DMS 273 (cell line): ENCODE results near the gene ARID1A.
"Not testable (repeated sequence)": the region's sequence is repeated elsewhere in the genome, so short reads cannot be mapped to it uniquely, and the experiment has no call there.

Experiments used
- DNase-seq: peaks from one replicate; lab custom pipeline; 2025; ENCODE audit not compliant: unreplicated experiment; lab: John Stamatoyannopoulos, UW

ARID1A gene

DNA sequence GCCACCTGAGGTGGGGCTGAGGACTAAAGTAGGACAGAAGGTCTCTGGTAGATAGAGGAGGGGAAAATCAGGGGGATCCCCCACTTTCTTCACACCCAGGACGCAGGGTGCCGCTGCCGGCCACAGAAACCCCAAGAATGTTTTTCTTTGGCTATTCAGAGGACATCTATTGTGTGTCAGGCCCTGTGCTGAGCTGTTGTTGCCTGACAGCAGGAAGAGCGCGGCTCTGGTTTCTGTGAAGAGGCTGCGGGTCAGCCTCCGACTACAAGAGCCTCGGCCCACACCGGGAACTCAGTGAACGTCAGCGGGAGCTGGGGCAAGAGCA, 91.5 kb downstream of the ARID1A start:
- DNase-seq: peak; percentile 85

DNA sequence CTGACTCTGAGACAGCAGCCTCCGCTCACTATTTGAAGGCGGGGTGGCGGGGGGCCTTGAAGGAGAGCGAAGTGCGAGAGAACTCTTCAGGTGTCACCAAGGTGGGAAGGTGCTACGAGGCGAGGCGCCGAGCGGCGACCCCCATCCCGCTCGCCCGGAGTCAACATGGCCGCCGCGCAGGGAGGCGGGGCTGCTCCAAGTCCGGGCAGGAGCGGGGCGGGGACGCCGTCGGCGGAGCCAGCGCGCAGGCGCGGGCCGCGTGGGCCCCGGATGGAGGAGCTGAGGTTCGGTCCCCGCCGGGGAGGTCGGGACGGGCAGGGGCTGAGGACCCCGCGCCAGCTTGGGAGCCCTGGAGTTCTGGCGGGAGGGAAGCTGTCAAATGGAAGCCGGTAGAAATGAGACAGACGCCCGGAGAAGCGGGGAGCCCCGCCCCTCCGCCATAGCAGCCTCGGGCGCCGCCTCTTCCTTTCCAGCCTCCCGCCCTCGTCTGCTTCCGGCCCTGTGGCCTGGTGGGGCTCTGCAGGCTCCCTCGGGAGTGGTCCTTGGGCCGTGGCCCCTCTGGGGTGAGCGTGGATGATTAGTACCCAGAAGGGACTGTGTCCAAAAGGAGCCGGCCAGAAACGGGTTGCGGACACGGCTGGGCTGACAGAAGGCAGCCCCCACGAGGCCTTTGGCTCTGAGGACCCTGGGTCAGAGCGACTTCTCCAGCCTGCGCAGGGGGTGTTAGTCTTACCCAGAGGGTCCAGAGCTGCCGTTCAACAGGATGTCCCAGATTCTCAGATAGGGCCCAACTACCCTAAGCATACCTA, 92.1 kb downstream of the ARID1A start, which contains the start of gene PIGV:
Gene PIGV, plus strand, starts transcription at position 245 of the 809 bp plus-strand sequence. CDS start 2,866 bp downstream, outside the sequence.
- peak; percentile 98 for DNase-seq

DNA sequence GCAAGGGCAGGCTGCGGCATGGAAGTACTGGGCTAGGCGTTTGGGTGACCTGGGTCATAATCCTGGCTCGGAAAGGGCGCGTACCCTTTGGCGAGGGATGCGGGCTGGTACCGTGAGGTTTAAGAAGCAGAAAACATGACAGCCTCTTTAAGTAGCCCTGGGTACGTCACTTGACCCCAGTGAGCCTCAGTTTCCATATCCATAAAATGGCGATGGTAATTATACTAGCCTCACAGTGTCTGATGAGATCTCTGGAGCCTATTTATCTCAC, 92.6 kb downstream of the ARID1A start:
- DNase-seq: peak; percentile 59

DNA sequence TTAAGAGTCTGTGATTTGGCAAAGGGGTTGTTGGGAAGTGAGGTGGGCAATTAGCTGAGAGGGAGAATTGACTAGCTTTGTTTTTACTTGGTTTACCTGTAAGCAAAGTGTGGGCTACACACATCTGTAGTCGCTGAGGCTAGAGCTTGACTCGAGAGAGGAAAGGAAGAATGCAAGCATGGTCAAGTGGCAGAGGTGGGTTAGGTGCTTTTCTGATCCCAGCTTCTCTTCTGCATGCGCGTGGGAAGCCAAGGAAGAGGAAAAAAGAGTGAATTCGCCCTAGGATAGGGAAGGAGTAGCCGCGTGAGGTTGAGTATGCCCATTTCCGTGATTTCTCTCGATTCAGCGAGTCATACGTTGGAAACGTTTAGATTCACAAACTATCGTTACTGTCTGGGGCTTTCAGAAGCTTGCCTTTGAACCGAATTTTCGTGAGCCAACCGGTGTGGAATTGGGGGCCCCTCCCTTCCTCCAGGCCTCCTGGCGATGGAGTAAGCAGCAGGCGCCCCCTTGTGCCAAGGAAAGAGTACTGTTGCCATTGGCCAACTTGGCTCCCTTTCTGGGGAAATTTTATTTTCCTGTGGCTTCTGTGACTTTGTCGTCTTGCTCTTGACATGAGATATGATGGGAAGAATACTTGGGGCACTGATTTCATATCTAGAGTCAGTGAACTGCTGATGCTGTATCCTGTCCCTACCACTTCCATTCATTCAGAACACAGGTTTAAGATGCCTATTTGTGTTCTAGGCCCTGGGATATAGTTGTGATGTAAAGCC, 93.2 kb downstream of the ARID1A start:
- DNase-seq: peak; percentile 95

DNA sequence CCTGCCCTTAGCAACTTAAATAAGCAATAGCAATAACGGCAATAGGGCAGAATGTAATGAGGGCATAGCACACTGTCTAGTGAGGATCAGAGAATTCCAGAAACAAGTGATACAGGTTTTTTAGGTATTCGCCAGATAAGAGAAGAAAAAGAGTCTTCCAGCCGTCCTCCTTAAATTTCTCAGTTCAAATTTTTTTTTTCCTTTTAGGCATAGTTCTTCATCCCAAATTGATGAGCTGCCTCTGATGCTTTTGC, 93.7 kb downstream of the ARID1A start:
- DNase-seq: no peak

DNA sequence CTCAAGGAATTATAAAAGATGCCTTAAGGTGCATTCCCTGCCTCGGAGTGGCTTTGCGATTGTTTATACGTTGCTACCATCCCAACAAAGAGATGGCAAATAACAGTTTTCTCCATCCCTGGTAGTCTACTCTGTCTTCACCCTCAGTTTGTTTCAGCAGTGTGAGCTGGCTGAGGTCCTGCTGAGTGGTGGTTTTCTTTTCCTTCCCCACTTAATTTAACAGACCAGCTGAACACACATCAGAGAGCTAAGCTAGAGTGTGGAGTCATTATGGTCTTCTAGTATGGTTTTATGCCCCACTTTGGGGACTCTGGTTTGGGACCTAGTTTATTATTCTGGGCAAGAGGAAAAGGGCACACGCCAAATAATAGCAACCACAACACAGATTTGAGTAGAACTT, 94.1 kb downstream of the ARID1A start:
- DNase-seq: no peak

DNA sequence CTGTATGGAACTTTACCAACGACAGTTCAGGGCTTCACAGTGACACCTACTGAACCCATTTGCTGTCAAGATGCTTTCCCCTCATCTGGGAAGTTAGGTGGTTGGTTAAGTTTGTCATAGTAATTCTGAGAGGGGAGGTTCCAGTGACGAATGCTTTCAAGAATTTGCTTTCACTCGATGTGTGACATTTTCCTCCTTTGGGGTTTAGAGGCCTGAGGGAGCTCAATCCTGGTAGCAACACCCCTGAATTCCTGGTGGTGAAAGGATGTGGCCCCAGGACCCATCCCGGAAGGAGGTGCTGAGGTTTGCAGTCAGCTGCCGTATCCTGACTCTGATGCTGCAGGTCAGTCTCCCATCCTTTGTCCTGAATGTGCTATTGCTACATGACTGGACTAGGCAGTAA, 94.7 kb downstream of the ARID1A start:
- DNase-seq: no peak

DNA sequence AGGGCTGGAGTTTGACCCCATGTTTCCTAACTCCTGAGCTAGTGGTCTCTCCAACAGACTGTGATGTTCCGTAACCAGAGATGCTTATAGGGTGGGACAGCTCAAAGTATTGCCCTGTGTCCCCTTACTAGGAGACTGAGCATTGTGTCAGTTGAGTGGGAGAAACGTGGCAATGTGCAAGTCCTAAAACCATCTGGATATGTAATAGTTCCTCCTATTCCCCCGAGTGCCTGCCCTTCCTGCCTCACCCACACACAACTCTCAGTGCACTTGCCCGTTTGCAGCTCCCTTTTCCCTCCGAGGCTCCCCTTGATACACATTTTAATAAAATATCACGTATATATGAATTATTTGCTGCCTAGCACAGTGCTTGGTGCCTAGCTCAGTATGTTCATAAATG, 95.3 kb downstream of the ARID1A start:
- DNase-seq: no peak

DNA sequence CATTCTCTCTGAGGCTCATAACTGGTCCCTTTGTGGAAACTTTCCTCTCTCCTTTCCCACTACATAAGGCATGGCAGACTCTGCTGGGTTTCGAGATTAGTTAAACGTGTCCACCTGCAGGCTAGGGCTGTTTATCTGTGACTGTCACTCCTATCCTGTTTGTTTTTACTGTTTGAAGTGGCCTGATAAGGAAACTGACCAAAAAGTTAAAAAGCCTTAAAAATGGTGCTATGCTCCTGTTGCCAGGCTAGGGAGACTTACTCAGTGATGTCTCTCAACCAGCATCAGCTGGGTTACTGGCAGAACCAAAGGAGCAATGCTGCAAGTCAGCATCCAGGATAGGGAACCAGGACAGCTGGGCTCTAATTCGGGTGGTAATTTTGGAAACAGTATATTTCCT, 95.8 kb downstream of the ARID1A start:
- DNase-seq: no peak

DNA sequence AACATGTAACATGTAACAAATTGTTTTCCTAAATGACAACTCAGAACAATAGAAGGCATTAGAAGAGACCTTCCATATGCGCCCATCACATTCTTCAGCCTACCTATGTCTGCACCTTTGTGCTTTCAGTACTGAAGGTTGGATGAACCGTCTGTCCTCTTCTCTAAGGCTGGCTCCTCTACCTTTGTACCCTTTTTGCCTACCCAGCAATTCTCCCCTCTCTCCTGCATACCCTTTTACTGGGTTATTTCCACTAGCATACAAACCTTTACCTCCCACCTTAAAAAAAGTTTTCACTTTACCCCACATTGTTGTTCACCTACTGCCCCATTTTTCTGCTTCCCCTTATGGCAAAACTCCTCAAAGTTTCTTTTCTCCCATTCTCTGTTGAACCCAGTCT, 97.1 kb downstream of the ARID1A start:
- DNase-seq: no peak

DNA sequence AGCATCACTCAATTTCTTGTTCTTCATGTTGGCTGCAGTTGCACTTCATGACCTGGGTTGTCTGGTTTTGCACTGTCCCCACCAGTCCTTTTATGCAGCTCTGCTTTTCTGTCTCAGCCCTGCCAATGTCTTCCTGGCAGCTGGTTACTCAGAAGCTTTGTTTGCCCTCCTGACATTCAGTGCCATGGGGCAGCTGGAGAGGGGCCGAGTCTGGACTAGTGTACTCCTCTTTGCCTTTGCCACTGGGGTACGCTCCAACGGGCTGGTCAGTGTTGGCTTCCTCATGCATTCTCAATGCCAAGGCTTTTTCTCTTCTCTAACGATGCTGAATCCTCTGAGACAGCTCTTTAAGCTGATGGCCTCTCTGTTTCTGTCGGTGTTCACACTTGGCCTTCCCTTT, 98.6 kb downstream of the ARID1A start:
- DNase-seq: no peak

DNA sequence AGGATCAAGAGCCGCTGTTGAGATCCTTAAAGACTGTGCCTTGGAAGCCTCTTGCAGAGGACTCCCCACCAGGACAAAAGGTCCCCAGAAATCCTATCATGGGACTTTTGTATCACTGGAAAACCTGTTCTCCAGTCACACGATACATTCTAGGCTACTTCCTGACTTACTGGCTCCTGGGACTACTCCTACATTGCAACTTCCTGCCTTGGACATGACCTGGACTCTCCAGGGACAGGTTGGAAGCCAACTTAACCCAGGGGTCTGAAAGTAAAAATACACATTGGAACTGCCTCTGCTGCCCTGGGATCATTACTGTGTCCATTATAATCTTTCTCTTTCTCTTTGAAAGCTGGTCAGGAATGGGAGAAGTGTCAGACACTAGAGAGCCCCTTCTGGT, 101.8 kb downstream of the ARID1A start:
- DNase-seq: no peak

DNA sequence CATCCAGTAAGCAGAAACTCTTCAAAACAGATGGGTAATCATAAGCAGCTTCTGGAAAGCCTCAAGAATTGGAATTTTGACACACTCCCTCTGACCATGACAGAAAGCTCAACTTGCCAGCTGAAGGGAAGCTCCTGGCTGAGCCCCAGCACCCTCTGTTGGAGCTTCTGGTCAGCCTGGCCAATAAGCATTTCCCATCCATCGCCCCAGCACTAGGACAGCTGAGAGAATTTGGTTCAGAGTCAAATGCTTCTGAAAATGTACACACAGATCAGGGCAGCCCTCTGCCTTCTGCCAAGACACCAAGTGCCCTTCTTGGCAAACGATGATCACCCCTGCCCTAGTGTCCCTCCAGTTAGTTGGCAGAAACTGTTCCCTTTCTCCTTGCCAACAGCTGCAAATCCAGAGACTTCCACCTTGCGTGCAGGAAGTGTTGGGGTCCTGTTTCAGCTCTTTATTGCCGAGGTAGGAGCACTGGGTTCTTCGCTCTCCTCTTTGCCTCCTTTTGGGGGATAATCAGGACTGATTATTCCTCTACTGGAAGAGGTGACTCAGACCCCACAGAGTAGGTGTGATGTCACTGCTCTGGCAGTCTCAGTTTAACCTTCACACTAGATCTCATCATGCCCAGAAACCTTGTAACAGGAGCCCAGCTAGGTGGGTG, 103.8 kb downstream of the ARID1A start:
- peak; percentile 70 for DNase-seq

DNA sequence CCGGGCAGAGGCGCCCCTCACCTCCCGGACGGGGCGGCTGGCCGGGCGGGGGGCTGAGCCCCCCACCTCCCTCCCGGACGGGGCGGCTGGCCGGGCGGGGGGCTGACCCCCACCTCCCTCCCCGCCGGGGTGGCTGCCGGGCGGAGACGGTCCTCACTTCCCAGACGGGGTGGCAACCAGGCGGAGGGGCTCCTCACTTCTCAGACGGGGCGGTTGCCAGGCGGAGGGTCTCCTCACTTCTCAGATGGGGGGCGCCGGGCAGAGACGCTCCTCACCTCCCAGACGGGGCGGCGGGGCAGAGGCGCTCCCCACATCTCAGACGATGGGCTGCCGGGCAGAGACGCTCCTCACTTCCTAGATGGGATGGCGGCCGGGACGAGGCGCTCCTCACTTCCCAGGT, 108.1 kb downstream of the ARID1A start:
- DNase-seq: not testable (repeated sequence)

DNA sequence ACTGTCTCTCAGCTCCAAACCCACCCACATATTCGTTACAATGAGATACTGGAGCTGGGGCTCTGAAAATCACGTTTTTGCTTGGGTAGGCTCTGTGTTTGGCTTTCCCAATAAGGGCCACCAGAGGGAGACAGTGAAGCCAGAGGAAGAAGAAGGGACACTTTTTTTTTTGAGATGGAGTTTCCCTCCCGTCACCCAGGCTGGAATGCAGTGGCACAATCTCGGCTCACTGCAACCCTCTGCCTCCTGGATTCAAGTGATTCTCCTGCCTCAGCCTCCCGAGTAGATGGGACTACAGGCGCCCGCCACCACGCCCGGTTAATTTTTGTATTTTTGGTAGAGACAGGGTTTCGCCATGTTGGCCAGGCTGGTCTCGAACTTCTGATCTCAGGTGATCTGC, 114.3 kb downstream of the ARID1A start:
- DNase-seq: peak; percentile 86

DNA sequence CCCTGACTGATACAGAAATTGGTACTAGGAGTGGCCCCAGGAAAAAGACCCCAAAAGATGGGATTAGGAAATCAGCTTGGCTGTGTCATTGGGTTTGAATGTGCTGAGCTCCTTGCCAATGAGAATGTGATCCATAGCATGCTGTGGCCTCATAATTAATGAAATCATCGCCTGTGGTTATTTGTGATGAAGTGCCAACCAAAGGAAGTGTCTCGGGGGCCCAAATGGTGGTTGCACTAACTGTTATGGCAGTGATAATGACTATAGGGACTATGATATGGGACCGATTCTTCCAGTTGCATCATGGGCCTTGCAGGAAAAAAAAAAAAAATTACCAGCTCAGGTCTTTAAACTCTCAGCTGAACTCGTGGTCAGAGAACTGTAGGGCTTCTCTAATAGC, 115.2 kb downstream of the ARID1A start:
- no peak for DNase-seq

DNA sequence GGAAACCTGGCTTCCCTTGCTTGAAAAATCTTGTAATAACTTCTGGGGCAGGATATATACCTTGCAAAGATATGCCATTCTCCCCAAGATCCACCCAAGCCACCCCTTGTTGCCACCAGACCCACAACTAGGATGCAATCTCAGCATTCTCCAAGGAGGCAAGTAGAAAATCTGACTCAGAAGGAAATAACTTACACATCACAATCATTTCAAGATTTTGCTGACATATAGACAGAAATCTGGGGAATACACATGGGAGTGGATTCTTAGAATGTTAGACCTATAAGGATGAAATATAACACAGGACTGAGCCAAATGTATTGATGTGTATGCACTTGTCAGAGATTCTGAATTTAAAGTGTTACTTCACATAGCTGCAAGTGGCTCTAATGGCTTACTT, 115.9 kb downstream of the ARID1A start:
- no peak for DNase-seq

DNA sequence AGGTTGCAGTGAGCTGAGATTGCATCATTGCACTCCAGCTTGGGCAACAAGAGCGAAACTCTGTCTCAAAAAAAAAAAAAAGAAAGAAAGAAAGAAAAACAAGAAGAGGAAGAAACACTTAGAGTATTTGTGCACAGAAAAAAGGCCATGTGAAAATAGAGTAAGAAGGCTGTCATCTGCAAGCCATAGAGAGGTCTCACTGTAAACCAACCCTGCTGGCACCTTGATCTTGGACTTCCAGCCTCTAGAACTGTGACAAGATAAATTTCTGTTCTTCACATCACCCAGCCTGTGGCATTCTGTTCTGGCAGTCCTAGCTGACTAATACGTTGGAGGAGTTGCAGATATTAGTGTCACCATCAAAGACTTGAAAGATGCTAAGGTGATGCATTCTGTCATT, 118.6 kb downstream of the ARID1A start:
- DNase-seq: no peak

DNA sequence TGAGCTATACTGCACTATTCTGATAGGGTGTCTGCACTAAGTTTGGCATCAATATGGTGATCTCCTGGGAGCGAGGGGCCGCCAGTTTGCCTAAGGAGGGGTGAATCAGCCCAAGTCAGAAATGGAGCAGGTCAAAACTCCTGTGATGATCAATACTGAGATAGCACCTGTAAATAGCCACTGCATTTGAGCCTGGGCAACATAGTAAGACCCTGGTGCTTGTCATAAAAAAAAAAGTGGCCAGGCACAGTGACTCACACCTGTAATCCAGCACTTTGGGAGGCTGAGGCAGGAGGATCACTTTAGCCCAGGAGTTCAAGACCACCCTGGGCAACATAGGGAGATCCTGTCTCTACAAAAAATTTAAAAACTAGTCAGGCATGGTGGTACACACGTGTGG, 119.1 kb downstream of the ARID1A start:
- DNase-seq: no peak

DNA sequence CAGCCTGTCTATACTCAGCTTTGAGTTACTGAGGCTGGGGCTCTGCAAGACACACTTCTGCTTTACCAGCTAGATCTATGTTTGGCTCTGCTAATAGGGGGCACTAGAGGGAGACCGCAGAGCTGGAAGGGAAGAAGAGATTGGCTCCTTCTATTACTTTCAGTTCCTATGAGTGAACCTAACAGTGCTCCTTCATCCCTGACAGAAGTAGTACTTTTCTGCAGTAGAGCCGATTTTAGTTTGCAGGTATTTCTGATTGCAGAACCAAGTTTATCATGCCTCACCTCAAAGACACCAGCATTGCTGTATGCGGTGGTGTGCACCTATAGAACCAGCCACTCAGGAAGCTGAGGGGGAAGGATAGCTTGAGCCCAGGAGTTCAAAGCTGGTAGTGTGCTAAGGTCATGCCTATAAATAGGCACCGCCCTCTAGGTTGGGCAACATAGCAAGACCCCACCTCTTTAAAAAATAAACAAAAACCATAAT, 125.0 kb downstream of the ARID1A start:
- DNase-seq: no peak

DNA sequence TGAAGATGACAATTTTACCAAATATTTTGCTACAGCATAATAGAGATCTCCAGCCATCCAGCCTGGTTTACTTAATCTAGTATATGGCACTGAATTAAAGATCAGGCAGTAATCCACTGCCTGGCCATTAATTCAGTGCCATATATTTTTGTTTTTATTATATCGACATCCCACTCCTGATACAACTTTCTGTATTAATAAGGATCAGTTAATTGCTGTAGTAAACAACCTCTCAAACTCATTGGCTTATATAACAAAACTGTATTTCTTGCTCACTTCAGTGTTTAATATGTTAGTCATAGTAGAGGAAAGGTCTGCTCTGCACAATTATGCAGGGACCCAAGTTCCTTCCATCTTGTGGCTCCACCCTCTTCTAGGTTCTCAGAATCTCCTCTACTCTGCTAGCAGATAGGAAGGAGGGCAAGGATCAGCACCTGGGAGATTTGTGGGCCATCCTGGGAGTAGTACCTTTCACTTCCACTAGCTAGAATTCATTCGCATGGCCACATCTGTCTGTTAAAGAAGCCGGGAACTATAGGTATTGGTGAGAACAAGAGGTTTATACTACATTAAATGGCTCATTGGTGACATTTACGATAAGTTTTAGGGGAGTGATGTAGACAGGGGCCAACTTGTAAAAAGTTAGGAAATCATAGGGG, 127.1 kb downstream of the ARID1A start:
- peak; percentile 23 for DNase-seq

DNA sequence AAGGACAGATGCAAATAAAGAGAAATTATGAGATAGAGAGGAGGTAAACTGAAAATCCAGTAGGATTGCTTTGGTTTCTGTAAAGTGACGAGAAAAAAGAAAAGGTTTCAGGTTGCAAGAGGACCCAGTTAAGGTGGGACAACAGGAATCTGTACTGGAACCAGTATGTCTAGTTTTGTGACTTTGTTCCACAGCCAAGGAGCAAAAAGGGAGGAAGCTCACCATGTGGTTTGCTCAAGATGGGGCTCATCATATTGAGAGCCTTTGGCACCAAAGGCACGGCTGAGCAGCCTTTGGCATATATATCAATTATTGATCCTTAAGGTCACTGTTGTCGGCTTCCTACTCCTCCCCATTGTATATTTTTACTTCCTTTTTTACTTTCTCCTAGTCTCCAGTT, 128.9 kb downstream of the ARID1A start:
- no peak for DNase-seq
